Neural crest cell (in vitro differentiated cells): ENCODE results near the gene CSTF3. TPM values are rescaled to one million over a fixed set of nuclear protein-coding genes. Genes with fewer than 3 reads are reported as not detected.

ENCODE experiments used
- DNase-seq: peaks from one replicate; pipeline ENCODE4 v3.0.0; 2021; ENCODE audit warnings: low read depth, mixed read lengths, low spot score
- H3K27ac Mint-ChIP-seq: one replicate; pipeline ENCODE4 v1.8.0; 2021; ENCODE audit warnings: mild to moderate bottlenecking, mixed read lengths; ENCODE audit not compliant: unreplicated experiment
- H3K27me3 Mint-ChIP-seq: 2 replicates; pipeline ENCODE4 v1.8.0; 2021; ENCODE audit warnings: low read depth, mild to moderate bottlenecking, mixed read lengths
- H3K36me3 Mint-ChIP-seq: 2 replicates; pipeline ENCODE4 v1.8.0; 2021; ENCODE audit warnings: low read depth, mild to moderate bottlenecking, mixed read lengths
- H3K4me1 Mint-ChIP-seq: 2 replicates; pipeline ENCODE4 v1.8.0; 2021; ENCODE audit warnings: mixed read lengths
- H3K4me3 Mint-ChIP-seq: one replicate; pipeline ENCODE4 v1.8.0; 2021; ENCODE audit warnings: mild to moderate bottlenecking, mixed read lengths
- H3K9me3 Mint-ChIP-seq: 2 replicates; pipeline ENCODE4 v1.8.0; 2021; ENCODE audit warnings: mixed read lengths
- total RNA-seq: library from RNA; stranded (reverse); gene quantifications from 2 replicates; pipeline ENCODE4 v1.2.1, GENCODE V29; 2021
- TF ChIP-seq, protein P1 (sequence below): fragments of 200-600 bp; sonication (generic); conservative IDR thresholded peaks from 2 replicates; pipeline ENCODE4 v1.5.0; 2021; ENCODE audit warnings: antibody characterized with exemption, mild to moderate bottlenecking

The CSTF3 gene
- total RNA-seq, 1 donor from 2014 or later, result 72.1 TPM

DNA sequence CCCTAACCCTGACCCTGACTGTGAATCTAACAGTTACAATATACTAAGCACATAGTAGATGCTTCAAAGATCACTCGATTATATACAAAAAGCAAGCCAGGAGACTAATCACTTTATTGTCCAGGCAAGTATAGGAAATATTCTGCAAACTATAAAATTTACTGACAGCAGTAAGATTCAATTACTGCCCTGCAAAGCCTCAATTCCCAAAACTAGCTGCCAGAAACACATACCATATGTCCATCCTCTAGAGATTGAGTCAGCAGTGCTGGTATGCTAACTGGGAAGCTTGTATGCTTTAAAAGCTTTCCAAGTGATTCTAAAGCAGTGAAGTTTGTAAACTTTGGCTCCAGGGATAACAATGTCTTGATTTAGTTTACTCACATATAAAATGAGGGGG, 26.1 kb downstream of the CSTF3 start:
- Mint-ChIP-seq H3K36me3 (peaks cover 3% of the 10 kb centered on the region), H3K27me3 (no peaks in the 10 kb centered on the region), H3K4me3 (no peak overlapping the region), H3K9me3 (no peaks in the 10 kb centered on the region), H3K4me1 (no peaks in the 10 kb centered on the region), H3K27ac (no peak overlapping the region)
- no peak for DNase-seq
- TF ChIP-seq, protein P1, sequence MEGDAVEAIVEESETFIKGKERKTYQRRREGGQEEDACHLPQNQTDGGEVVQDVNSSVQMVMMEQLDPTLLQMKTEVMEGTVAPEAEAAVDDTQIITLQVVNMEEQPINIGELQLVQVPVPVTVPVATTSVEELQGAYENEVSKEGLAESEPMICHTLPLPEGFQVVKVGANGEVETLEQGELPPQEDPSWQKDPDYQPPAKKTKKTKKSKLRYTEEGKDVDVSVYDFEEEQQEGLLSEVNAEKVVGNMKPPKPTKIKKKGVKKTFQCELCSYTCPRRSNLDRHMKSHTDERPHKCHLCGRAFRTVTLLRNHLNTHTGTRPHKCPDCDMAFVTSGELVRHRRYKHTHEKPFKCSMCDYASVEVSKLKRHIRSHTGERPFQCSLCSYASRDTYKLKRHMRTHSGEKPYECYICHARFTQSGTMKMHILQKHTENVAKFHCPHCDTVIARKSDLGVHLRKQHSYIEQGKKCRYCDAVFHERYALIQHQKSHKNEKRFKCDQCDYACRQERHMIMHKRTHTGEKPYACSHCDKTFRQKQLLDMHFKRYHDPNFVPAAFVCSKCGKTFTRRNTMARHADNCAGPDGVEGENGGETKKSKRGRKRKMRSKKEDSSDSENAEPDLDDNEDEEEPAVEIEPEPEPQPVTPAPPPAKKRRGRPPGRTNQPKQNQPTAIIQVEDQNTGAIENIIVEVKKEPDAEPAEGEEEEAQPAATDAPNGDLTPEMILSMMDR, result no peak

DNA sequence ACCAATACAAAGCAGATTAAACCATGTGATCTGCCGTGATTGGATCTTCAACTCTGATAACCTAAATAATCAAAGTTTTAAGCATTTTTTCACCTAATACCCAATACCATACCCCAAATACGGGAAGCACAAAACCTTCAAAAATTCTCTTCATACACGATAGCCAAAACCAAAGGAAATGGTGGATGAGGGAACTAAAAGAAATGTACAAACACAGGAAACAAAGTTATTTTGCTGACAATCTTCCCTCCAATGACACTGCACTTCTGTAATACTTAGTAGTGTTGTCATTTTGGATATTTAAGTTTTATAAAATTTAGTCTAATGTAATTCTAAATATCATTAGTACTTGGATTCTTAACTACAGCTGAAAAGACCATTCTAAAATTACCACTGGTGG, 27.0 kb downstream of the CSTF3 start:
- Mint-ChIP-seq H3K9me3 (no peaks in the 10 kb centered on the region), H3K27me3 (no peaks in the 10 kb centered on the region), H3K27ac (no peak overlapping the region), H3K36me3 (no peaks in the 10 kb centered on the region), H3K4me3 (no peak overlapping the region), H3K4me1 (no peaks in the 10 kb centered on the region)
- DNase-seq, result no peak
- TF ChIP-seq, protein P1, result no peak

DNA sequence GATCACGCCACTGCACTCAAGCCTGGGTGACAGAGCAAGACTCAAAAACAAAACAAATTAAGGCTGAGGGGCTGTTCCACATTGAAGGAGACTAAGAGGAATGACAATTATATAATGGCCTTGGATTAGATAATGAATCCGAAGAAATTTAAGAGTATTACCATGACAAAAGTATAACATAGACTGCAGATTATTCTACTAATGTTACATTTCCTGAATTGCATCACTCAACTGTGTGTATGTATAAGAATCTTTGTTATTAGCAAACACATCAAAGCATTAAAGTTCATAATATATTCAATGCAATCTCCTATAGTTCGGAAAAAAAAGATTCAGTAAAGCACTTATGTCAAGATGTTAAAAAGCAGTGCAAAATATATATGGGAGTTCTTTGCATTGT, 27.5 kb downstream of the CSTF3 start:
- no peak overlapping the region for H3K27ac Mint-ChIP-seq
- H3K27me3 Mint-ChIP-seq, result no peaks in the 10 kb centered on the region
- DNase-seq, result no peak
- H3K4me3 Mint-ChIP-seq, result no peak overlapping the region
- TF ChIP-seq, protein P1, result no peak
- H3K9me3 Mint-ChIP-seq, result no peaks in the 10 kb centered on the region
- no peaks in the 10 kb centered on the region for H3K36me3 Mint-ChIP-seq
- no peaks in the 10 kb centered on the region for H3K4me1 Mint-ChIP-seq

DNA sequence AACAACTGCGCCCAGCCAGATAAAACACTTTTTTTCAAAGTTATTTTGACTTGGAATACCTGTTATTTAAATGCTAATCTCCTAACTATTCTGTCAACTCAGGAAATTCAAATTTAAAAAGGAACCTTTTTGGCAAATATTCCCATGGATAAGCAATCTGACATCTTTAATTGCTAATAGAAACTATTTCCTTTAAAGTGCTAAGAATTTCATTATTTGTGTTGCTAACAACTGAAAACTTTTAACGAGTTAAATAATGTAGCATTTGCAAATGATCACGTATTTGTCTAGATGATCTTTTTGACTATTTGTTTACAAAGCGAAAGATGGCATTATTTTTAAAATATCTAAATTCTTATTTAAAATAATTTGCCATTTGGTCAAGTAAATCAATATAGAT, 28.8 kb downstream of the CSTF3 start:
- no peaks in the 10 kb centered on the region for H3K27me3 Mint-ChIP-seq
- no peaks in the 10 kb centered on the region for H3K4me1 Mint-ChIP-seq
- no peak for DNase-seq
- no peak overlapping the region for H3K27ac Mint-ChIP-seq
- H3K9me3 Mint-ChIP-seq, result no peaks in the 10 kb centered on the region
- H3K36me3 Mint-ChIP-seq, result no peaks in the 10 kb centered on the region
- no peak overlapping the region for H3K4me3 Mint-ChIP-seq
- TF ChIP-seq, protein P1, result no peak

DNA sequence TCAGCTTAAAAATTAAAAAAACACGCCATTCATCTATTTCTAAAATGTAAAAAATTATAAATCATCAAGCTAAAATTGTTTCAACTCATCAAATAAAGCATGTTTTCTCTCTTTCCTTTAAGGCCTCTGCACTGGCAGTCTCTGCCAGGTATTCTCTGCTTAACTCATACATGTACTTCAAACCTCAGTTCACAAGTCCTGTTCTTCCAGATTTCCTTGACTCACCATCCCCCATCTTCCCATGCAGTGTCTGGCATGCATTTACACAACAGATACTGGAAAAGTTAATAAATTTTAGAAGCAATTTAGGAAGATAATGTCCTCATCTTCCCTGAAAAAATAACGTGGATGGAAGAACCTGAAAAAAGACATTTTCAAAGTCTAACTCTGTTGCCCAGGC, 32.5 kb downstream of the CSTF3 start:
- peaks cover 4% of the 10 kb centered on the region for H3K4me1 Mint-ChIP-seq
- TF ChIP-seq, protein P1, result no peak
- no peak overlapping the region for H3K27ac Mint-ChIP-seq

DNA sequence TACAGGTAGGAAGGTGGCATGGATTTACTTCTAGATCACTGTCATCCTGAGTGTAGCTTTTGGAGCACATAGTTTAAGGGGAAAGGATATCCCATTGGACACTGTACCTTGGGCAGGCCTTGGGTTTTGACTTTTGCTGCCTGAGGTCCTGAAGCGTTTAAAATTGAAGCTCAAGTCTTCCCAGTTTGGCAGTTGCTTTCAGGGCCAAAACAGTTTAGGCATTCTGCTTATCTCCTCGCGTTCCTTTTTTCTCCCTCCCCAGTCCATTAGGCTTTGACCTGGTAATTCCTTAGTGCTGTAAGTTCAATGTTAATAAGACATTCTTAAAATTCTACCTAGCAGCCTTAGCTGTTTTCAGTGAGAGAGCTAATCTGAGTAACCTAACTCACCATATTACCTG, 35.7 kb downstream of the CSTF3 start:
- Mint-ChIP-seq H3K36me3 (peaks cover 13% of the 10 kb centered on the region), H3K27ac (no peak overlapping the region), H3K4me3 (no peak overlapping the region), H3K4me1 (peaks cover 4% of the 10 kb centered on the region), H3K9me3 (no peaks in the 10 kb centered on the region), H3K27me3 (no peaks in the 10 kb centered on the region)
- TF ChIP-seq, protein P1, result no peak
- DNase-seq, result no peak

More for the DNA sequence above, 32.5 kb downstream of the CSTF3 start:
- peaks cover 13% of the 10 kb centered on the region for H3K36me3 Mint-ChIP-seq
- no peak overlapping the region for H3K4me3 Mint-ChIP-seq
- no peak for DNase-seq
- no peaks in the 10 kb centered on the region for H3K9me3 Mint-ChIP-seq
- H3K27me3 Mint-ChIP-seq, result no peaks in the 10 kb centered on the region
